WTC11 (cell line): ENCODE measurements around the gene SLC19A2.

Experiments used
- CREB1 ChIP-seq: sonication (generic); formaldehyde crosslinking; IDR thresholded peaks from 2 replicates; pipeline ENCODE4 v1.8.0; 2023; ENCODE audit warnings: mild to moderate bottlenecking, missing genetic modification reagents
- CREM ChIP-seq: sonication (generic); formaldehyde crosslinking; IDR thresholded peaks from 2 replicates; pipeline ENCODE4 v1.8.1; 2022; ENCODE audit warnings: mild to moderate bottlenecking, missing genetic modification reagents, moderate library complexity
- NFYB ChIP-seq: sonication (generic); formaldehyde crosslinking; conservative IDR thresholded peaks from 2 replicates; pipeline ENCODE4 v1.8.0; 2022; ENCODE audit warnings: low read depth, missing genetic modification reagents
- TF ChIP-seq, protein P1 (sequence below): fragments of 200-600 bp; IDR thresholded peaks from 2 replicates; pipeline ENCODE4 v1.8.0; 2022; ENCODE audit warnings: antibody characterized with exemption
- TF ChIP-seq, protein P2 (sequence below): sonication (generic); formaldehyde crosslinking; conservative IDR thresholded peaks from 2 replicates; pipeline ENCODE4 v1.8.1; 2022; ENCODE audit warnings: mild to moderate bottlenecking, missing genetic modification reagents

DNA sequence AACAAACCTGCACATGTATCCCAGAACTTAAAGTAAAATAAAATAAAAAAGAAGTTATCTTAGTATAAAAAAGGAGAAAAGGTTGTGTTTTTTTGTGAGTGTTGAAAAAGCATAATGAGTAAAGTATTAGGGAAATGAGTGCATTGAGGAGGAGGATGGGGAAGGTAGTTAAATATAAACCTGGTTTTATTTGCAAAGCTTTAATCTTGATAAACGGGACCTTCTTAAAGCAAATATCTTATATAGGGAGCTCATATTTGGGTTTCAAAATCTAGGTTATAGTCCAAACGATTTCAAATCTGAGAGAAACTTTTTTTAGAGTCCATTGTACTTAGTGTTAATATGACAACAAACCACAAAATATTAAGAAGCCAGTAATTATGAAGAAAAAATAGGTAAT lies 21.7 kb upstream of the SLC19A2 start:
- TF ChIP-seq, protein P1, sequence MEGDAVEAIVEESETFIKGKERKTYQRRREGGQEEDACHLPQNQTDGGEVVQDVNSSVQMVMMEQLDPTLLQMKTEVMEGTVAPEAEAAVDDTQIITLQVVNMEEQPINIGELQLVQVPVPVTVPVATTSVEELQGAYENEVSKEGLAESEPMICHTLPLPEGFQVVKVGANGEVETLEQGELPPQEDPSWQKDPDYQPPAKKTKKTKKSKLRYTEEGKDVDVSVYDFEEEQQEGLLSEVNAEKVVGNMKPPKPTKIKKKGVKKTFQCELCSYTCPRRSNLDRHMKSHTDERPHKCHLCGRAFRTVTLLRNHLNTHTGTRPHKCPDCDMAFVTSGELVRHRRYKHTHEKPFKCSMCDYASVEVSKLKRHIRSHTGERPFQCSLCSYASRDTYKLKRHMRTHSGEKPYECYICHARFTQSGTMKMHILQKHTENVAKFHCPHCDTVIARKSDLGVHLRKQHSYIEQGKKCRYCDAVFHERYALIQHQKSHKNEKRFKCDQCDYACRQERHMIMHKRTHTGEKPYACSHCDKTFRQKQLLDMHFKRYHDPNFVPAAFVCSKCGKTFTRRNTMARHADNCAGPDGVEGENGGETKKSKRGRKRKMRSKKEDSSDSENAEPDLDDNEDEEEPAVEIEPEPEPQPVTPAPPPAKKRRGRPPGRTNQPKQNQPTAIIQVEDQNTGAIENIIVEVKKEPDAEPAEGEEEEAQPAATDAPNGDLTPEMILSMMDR = no peak
- TF ChIP-seq, protein P2, sequence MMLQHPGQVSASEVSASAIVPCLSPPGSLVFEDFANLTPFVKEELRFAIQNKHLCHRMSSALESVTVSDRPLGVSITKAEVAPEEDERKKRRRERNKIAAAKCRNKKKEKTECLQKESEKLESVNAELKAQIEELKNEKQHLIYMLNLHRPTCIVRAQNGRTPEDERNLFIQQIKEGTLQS (CRISPR knock-in tag) = no peak
- TF ChIP-seq CREM (CRISPR knock-in tag) = no peak
- no peak for TF ChIP-seq CREB1 (CRISPR knock-in tag)
- TF ChIP-seq NFYB (CRISPR knock-in tag) = no peak
